ENCODE measurements around the gene APLNR.

APLNR gene

GRCh38 chr11:57277845-57278720 lies 41.0 kb upstream of the APLNR start:
- TF ChIP-seq FOXP2 (optimal IDR thresholded peaks at IDR 0.05; ENCODE audit: borderline replicate concordance, extremely low read depth, extremely low read length, insufficient read depth) (peak; percentile 23), TAF1 (IDR thresholded peaks at IDR 0.05; ENCODE audit: borderline replicate concordance, insufficient read depth, low read length) (no peak), REST (IDR thresholded peaks at IDR 0.05; ENCODE audit: insufficient read depth in 1 of 2, low read depth in 2 of 2, low read length in 2 of 2) (0 out of 4 replicates have a peak, but pooled peaks of 1 of the 2 experiments have one; percentile 3), POLR2AphosphoS5 (IDR thresholded peaks at IDR 0.05; ENCODE audit: low read depth, low read length) (no peak)

- TF ChIP-seq SIN3A (IDR thresholded peaks at IDR 0.05; ENCODE audit: borderline replicate concordance, insufficient read depth, low read length) (no peak), REST (IDR thresholded peaks at IDR 0.05; ENCODE audit: insufficient read depth in 1 of 2, low read depth in 2 of 2, low read length in 2 of 2) (no peak), TAF1 (IDR thresholded peaks at IDR 0.05; ENCODE audit: borderline replicate concordance, insufficient read depth, low read length) (no peak), POLR2AphosphoS5 (IDR thresholded peaks at IDR 0.05; ENCODE audit: low read depth, low read length) (no peak), FOXP2 (optimal IDR thresholded peaks at IDR 0.05; ENCODE audit: borderline replicate concordance, extremely low read depth, extremely low read length, insufficient read depth) (no peak)
These were observed 40.1 kb upstream of the APLNR start for GRCh38 chr11:57276971-57277675.

- no peak for TF ChIP-seq REST (IDR thresholded peaks at IDR 0.05; ENCODE audit: insufficient read depth in 1 of 2, low read depth in 2 of 2, low read length in 2 of 2)
- TF ChIP-seq POLR2AphosphoS5 (IDR thresholded peaks at IDR 0.05; ENCODE audit: low read depth, low read length), result no peak
- TF ChIP-seq TAF1 (IDR thresholded peaks at IDR 0.05; ENCODE audit: borderline replicate concordance, insufficient read depth, low read length), result no peak
- TF ChIP-seq SIN3A (IDR thresholded peaks at IDR 0.05; ENCODE audit: borderline replicate concordance, insufficient read depth, low read length), result no peak
- TF ChIP-seq FOXP2 (optimal IDR thresholded peaks at IDR 0.05; ENCODE audit: borderline replicate concordance, extremely low read depth, extremely low read length, insufficient read depth), result no peak
These were observed 39.3 kb upstream of the APLNR start for GRCh38 chr11:57276169-57276970.

GRCh38 chr11:57275582-57275981 lies 38.5 kb upstream of the APLNR start:
- TF ChIP-seq REST (IDR thresholded peaks at IDR 0.05; ENCODE audit: insufficient read depth in 1 of 2, low read depth in 2 of 2, low read length in 2 of 2) (no peak), TAF1 (IDR thresholded peaks at IDR 0.05; ENCODE audit: borderline replicate concordance, insufficient read depth, low read length) (no peak), FOXP2 (optimal IDR thresholded peaks at IDR 0.05; ENCODE audit: borderline replicate concordance, extremely low read depth, extremely low read length, insufficient read depth) (no peak), SIN3A (IDR thresholded peaks at IDR 0.05; ENCODE audit: borderline replicate concordance, insufficient read depth, low read length) (no peak), POLR2AphosphoS5 (IDR thresholded peaks at IDR 0.05; ENCODE audit: low read depth, low read length) (no peak)
